Endodermal cell (in vitro differentiated cells): ENCODE results near the gene DEPDC1B. TPM values are rescaled to one million over a fixed set of nuclear protein-coding genes. Genes with fewer than 3 reads are reported as not detected.
A peak's percentile ranks its signal among the peaks of the same experiment; 100 is the strongest.

Experiments
- DNase-seq: peaks from one replicate; pipeline ENCODE4 v3.0.0-alpha.2; 2017
- H3K27ac ChIP-seq: 2 replicates; pipeline ENCODE4 v1.5.1; 2013; ENCODE audit warnings: mild to moderate bottlenecking, low read depth, low read length, moderate library complexity
- H3K27me3 ChIP-seq: 2 replicates; pipeline ENCODE4 v1.6.1; 2013; ENCODE audit warnings: mild to moderate bottlenecking, low read length, moderate library complexity; ENCODE audit not compliant: insufficient read depth, control insufficient read depth, poor library complexity, severe bottlenecking
- H3K36me3 ChIP-seq: 2 replicates; pipeline ENCODE4 v1.7.0; 2013; ENCODE audit warnings: mild to moderate bottlenecking, low read length, moderate library complexity; ENCODE audit not compliant: control insufficient read depth, insufficient read depth
- H3K4me1 ChIP-seq: one replicate; pipeline ENCODE4 v1.7.0; 2013; ENCODE audit warnings: low read length; ENCODE audit not compliant: control insufficient read depth, insufficient read depth
- H3K4me3 ChIP-seq: 2 replicates; pipeline ENCODE4 v1.5.1; 2013; ENCODE audit warnings: mild to moderate bottlenecking, low read length, moderate library complexity
- H3K9ac ChIP-seq: 2 replicates; pipeline ENCODE4 v1.6.1; 2013; ENCODE audit warnings: mild to moderate bottlenecking, low read length, moderate library complexity; ENCODE audit not compliant: poor library complexity, severe bottlenecking; ENCODE audit errors: extremely low read depth
- H3K9me3 ChIP-seq: 2 replicates; pipeline ENCODE4 v1.6.1; 2013; ENCODE audit warnings: mild to moderate bottlenecking, low read length, moderate library complexity; ENCODE audit not compliant: control insufficient read depth
- H3K27ac Mint-ChIP-seq: 2 replicates; pipeline ENCODE4 v1.8.0; 2020; ENCODE audit warnings: mixed read lengths
- H3K27me3 Mint-ChIP-seq: 2 replicates; pipeline ENCODE4 v1.8.0; 2021; ENCODE audit warnings: mild to moderate bottlenecking, mixed read lengths; ENCODE audit not compliant: insufficient read depth
- H3K36me3 Mint-ChIP-seq: 2 replicates; pipeline ENCODE4 v1.8.0; 2020; ENCODE audit warnings: low read depth, mixed read lengths
- H3K4me1 Mint-ChIP-seq: 2 replicates; pipeline ENCODE4 v1.8.0; 2020; ENCODE audit warnings: mixed read lengths
- H3K4me3 Mint-ChIP-seq: 2 replicates; pipeline ENCODE4 v1.8.0; 2020; ENCODE audit warnings: mild to moderate bottlenecking, moderate library complexity, mixed read lengths
- H3K9me3 Mint-ChIP-seq: 2 replicates; pipeline ENCODE4 v1.8.0; 2020; ENCODE audit warnings: mild to moderate bottlenecking, mixed read lengths
- CTCF ChIP-seq: fragments of 200-600 bp; sonication (generic); conservative IDR thresholded peaks from 2 replicates; pipeline ENCODE4 v1.5.0; 2021; ENCODE audit warnings: antibody characterized with exemption, mild to moderate bottlenecking
- WGBS, 2 experiments: methylation state at CpG; one replicate each; pipeline versions ENCODE4 v1.1.5 to v1.1.7; 2013; ENCODE audit warnings: missing lambda C conversion rate in 2 of 2, mixed read lengths in 1 of 2; ENCODE audit not compliant: insufficient coverage in 1 of 2, insufficient read length in 1 of 2; 5-methylcytosine and 5-hydroxymethylcytosine counted together
- total RNA-seq, 2 donors: library from RNA; stranded (reverse); fragmentation: NEBNext Ultra II Directional in 1 of 2; extraction: Animal tissue kit (Norgen Biotek cat#: 25700) in 1 of 2; gene quantifications; 2 replicates in 1 of 2; 3 replicates in 1 of 2; pipeline ENCODE4 v1.2.1, GENCODE V29; 2021

DEPDC1B gene
- total RNA-seq, 2 donors from 2014 or later = 32.2 to 42.1 TPM

DNA sequence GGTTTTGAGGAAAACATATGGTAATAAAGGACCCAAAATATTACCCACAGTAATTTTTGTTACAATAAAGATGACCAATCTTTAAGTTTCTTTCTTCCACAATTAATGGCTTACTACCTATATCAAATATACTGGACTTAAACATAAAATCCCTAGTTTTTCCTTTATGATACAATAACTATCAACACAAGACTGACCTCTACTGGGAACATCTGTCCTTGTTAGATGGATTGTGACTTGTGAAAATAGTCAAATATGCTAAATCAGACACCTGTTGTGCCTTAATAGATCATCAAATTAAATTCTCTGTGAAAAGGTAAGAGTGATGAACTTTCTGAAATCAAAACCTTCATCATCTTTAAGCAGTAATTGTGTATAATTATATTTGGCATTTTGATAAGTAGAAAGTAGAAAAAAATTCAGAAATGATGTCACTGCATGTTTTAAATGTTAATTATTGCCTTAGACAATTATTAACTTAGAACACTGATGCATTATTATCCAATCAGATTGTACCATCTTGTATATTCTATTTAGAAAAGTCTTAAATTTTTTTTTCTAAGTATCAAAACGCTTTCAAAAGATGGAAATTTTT, 113.6 kb downstream of the DEPDC1B start:
- Histone ChIP-seq H3K4me1 (no peaks in the 10 kb centered on the region), H3K27me3 (no peaks in the 10 kb centered on the region), H3K27ac (no peak overlapping the region), H3K4me3 (no peak overlapping the region), H3K36me3 (no peaks in the 10 kb centered on the region), H3K9me3 (no peaks in the 10 kb centered on the region), H3K9ac (no peak overlapping the region)
- Mint-ChIP-seq H3K27me3 (no peaks in the 10 kb centered on the region), H3K36me3 (peaks cover 8% of the 10 kb centered on the region), H3K4me1 (no peaks in the 10 kb centered on the region), H3K9me3 (no peaks in the 10 kb centered on the region), H3K4me3 (no peak overlapping the region), H3K27ac (no peak overlapping the region)
- peak; percentile 68 for TF ChIP-seq CTCF
- 82% methylated on average over 1 of the region's 1 CpG; no CpG with 5 or more reads in 1 of the 2 experiments for WGBS, 2 experiments
- DNase-seq = no peak

DNA sequence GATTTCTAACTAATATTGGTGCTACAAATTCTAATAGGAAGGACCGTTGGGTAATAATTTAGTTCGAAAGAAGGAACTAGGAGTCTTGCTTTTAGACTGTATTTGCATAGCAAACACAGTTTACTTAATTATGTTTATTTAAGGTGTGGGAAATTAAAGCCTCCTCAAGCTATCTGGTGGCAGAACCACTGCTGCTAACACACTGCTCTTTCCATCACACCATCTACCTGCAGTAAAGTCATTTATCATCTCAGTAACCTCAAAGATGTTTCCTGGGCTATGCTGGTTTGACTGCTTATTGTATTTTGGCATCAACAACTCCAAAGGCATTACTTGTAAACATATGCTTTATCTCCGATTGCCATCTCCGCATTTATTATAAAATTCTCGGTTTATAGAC, 114.3 kb downstream of the DEPDC1B start:
- Mint-ChIP-seq H3K9me3 (no peaks in the 10 kb centered on the region), H3K27ac (no peak overlapping the region), H3K27me3 (no peaks in the 10 kb centered on the region), H3K4me3 (no peak overlapping the region), H3K4me1 (no peaks in the 10 kb centered on the region), H3K36me3 (peaks cover 8% of the 10 kb centered on the region)
- H3K27ac ChIP-seq = no peak overlapping the region
- no peaks in the 10 kb centered on the region for H3K36me3 ChIP-seq
- no peaks in the 10 kb centered on the region for H3K27me3 ChIP-seq
- no peaks in the 10 kb centered on the region for H3K9me3 ChIP-seq
- H3K9ac ChIP-seq = no peak overlapping the region
- no peak for TF ChIP-seq CTCF
- no peak for DNase-seq
- H3K4me3 ChIP-seq = no peak overlapping the region
- no peaks in the 10 kb centered on the region for H3K4me1 ChIP-seq
- 97 to 100% methylated on average over 3 to 5 of the region's 5 CpGs for WGBS, 2 experiments

GRCh38 chr5:60584304-60584703, 115.7 kb downstream of the DEPDC1B start:
- Mint-ChIP-seq H3K9me3 (no peaks in the 10 kb centered on the region), H3K27me3 (no peaks in the 10 kb centered on the region), H3K4me3 (no peak overlapping the region), H3K27ac (no peak overlapping the region), H3K36me3 (peaks cover 11% of the 10 kb centered on the region), H3K4me1 (no peaks in the 10 kb centered on the region)
- no peaks in the 10 kb centered on the region for H3K36me3 ChIP-seq
- no peak overlapping the region for H3K4me3 ChIP-seq
- no peak overlapping the region for H3K27ac ChIP-seq
- no peak overlapping the region for H3K9ac ChIP-seq
- no peak for DNase-seq
- no peaks in the 10 kb centered on the region for H3K9me3 ChIP-seq
- no peaks in the 10 kb centered on the region for H3K4me1 ChIP-seq
- WGBS, 2 experiments = 90 to 93% methylated on average over 1 to 2 of the region's 2 CpGs
- no peak for TF ChIP-seq CTCF
- no peaks in the 10 kb centered on the region for H3K27me3 ChIP-seq
